H1 (cell line): Measurements from ENCODE around the gene DGAT2L6. TPM values are rescaled to one million over a fixed set of nuclear protein-coding genes. Genes with fewer than 3 reads are reported as not detected.

ENCODE experiments used
- CTCF ChIA-PET: fragments of 300-600 bp; sonication (Branson Sonifier 250); formaldehyde crosslinking; loops from one replicate; lab custom pipeline; 2021; ENCODE audit not compliant: partially characterized antibody; lab: Charles Lee
- POLR2A ChIA-PET: fragments of 300-600 bp; sonication (Branson Sonifier 250); formaldehyde crosslinking; loops from one replicate; lab custom pipeline; 2021; ENCODE audit warnings: inconsistent platforms; ENCODE audit not compliant: partially characterized antibody; lab: Charles Lee
- DNase-seq, 2 experiments: peaks; one replicate each; pipeline versions ENCODE4 v3.0.0 to v3.0.0-alpha.2; 2010 to 2022; ENCODE audit warnings: low spot score in 2 of 2, low read depth in 1 of 2, mixed read lengths in 1 of 2
- FAIRE-seq: peaks from 2 replicates; lab custom pipeline; 2011; peaks lifted over from hg19 to GRCh38; lab: Jason Lieb, UNC
- H2AFZ ChIP-seq: 2 replicates; pipeline ENCODE4 v1.8.1; 2012; ENCODE audit warnings: low read length, inconsistent platforms
- H2AK5ac ChIP-seq: 2 replicates; pipeline ENCODE4 v1.6.1; 2013; ENCODE audit warnings: low read depth, low read length
- H2BK120ac ChIP-seq: replicated peaks from 2 replicates; pipeline ENCODE3; 2013; ENCODE audit warnings: low read depth, low read length, inconsistent platforms
- H2BK12ac ChIP-seq: 2 replicates; pipeline ENCODE4 v1.6.1; 2013; ENCODE audit warnings: low read depth, low read length
- H2BK15ac ChIP-seq: 2 replicates; pipeline ENCODE4 v1.6.1; 2013; ENCODE audit warnings: low read length
- H2BK20ac ChIP-seq: 2 replicates; pipeline ENCODE4 v1.6.1; 2013; ENCODE audit warnings: low read length
- H2BK5ac ChIP-seq: 2 replicates; pipeline ENCODE4 v1.6.1; 2013; ENCODE audit warnings: low read depth, low read length
- H3K14ac ChIP-seq: 2 replicates; pipeline ENCODE4 v1.6.1; 2013; ENCODE audit warnings: inconsistent platforms; ENCODE audit not compliant: insufficient read length
- H3K18ac ChIP-seq: 2 replicates; pipeline ENCODE4 v1.6.1; 2013; ENCODE audit warnings: low read length; ENCODE audit errors: extremely low read depth
- H3K23ac ChIP-seq: 2 replicates; pipeline ENCODE4 v1.6.1; 2013; ENCODE audit warnings: inconsistent platforms; ENCODE audit not compliant: insufficient read length
- H3K23me2 ChIP-seq: 2 replicates; pipeline ENCODE4 v1.6.1; 2013; ENCODE audit warnings: low read depth, low read length
- H3K27ac ChIP-seq: 2 replicates; pipeline ENCODE4 v1.6.1; 2011; ENCODE audit warnings: low read depth, low read length, inconsistent platforms
- H3K27me3 ChIP-seq, 4 experiments: replicated peaks in 1 of 4; 1 replicate in 1 of 4; 2 replicates in 3 of 4; pipeline versions ENCODE4 v1.6.1 to v1.8.1; 2011 to 2013; ENCODE audit warnings: low read length in 3 of 4, mild to moderate bottlenecking in 3 of 4, inconsistent platforms in 2 of 4, mixed read lengths in 2 of 4, moderate library complexity in 1 of 4; ENCODE audit not compliant: control insufficient read depth in 3 of 4, insufficient read depth in 3 of 4; ENCODE audit errors: extremely low read depth in 1 of 4
- H3K36me3 ChIP-seq, 4 experiments: 2 replicates each; pipeline versions ENCODE4 v1.6.1 to v1.8.1; 2011 to 2013; ENCODE audit warnings: mild to moderate bottlenecking in 4 of 4, low read length in 3 of 4, moderate library complexity in 2 of 4, control low read depth in 1 of 4, inconsistent platforms in 1 of 4; ENCODE audit not compliant: insufficient read depth in 4 of 4, control insufficient read depth in 2 of 4
- H3K4ac ChIP-seq: replicated peaks from 2 replicates; pipeline ENCODE3; 2013; ENCODE audit warnings: low read length, low read depth, mixed read lengths, inconsistent platforms; ENCODE audit not compliant: insufficient read length
- H3K4me1 ChIP-seq, 4 experiments: replicated peaks in 1 of 4; 1 replicate in 1 of 4; 2 replicates in 3 of 4; pipeline versions ENCODE4 v1.6.1 to v1.8.1; 2011 to 2013; ENCODE audit warnings: low read length in 3 of 4, inconsistent platforms in 2 of 4, mixed read lengths in 1 of 4; ENCODE audit not compliant: insufficient read depth in 4 of 4, control insufficient read depth in 3 of 4
- H3K4me2 ChIP-seq, 2 experiments: 2 replicates each; pipeline versions ENCODE4 v1.6.1 to v1.8.1; 2011 to 2013; ENCODE audit warnings: low read depth in 2 of 2, low read length in 2 of 2, control low read depth in 1 of 2, inconsistent platforms in 1 of 2, mild to moderate bottlenecking in 1 of 2; ENCODE audit not compliant: insufficient read depth in 1 of 2
- H3K4me3 ChIP-seq, 4 experiments: fragments of 200-600, 300-600 bp in 1 of 4; sonication (generic), shearing (Covaris generic), sonication (Bioruptor Twin) in 1 of 4; 2 replicates each; pipeline versions ENCODE4 v1.5.1 to v1.8.1; 2011 to 2016; ENCODE audit warnings: low read length in 4 of 4, low read depth in 3 of 4, control low read depth in 2 of 4, inconsistent platforms in 2 of 4, mild to moderate bottlenecking in 2 of 4, mixed read lengths in 1 of 4, moderate library complexity in 1 of 4; ENCODE audit not compliant: insufficient read depth in 2 of 4; ENCODE audit errors: extremely low read depth in 1 of 4
- H3K56ac ChIP-seq: replicated peaks from 2 replicates; pipeline ENCODE3; 2013; ENCODE audit warnings: low read depth, mild to moderate bottlenecking, mixed read lengths, low read length, inconsistent platforms; ENCODE audit not compliant: insufficient read length
- H3K79me1 ChIP-seq: 2 replicates; pipeline ENCODE4 v1.6.1; 2013; ENCODE audit warnings: low read depth, low read length, control low read depth
- H3K79me2 ChIP-seq, 2 experiments: 2 replicates each; pipeline versions ENCODE4 v1.6.1 to v1.8.1; 2012 to 2013; ENCODE audit warnings: low read length in 2 of 2, mild to moderate bottlenecking in 2 of 2, inconsistent platforms in 1 of 2; ENCODE audit not compliant: insufficient read depth in 2 of 2, control insufficient read depth in 1 of 2
- H3K9ac ChIP-seq, 4 experiments: replicated peaks in 1 of 4; 1 replicate in 1 of 4; 2 replicates in 3 of 4; pipeline versions ENCODE4 v1.6.1 to v1.8.1; 2011 to 2013; ENCODE audit warnings: low read depth in 3 of 4, low read length in 3 of 4, control low read depth in 2 of 4, mild to moderate bottlenecking in 2 of 4, moderate library complexity in 2 of 4, inconsistent platforms in 1 of 4; ENCODE audit errors: extremely low read depth in 1 of 4
- H3K9me3 ChIP-seq, 2 experiments: 2 replicates each; pipeline versions ENCODE4 v1.6.1 to v1.8.1; 2012 to 2013; ENCODE audit warnings: mild to moderate bottlenecking in 2 of 2, moderate library complexity in 2 of 2, control low read depth in 1 of 2, inconsistent platforms in 1 of 2, low read depth in 1 of 2, low read length in 1 of 2, mixed read lengths in 1 of 2; ENCODE audit not compliant: insufficient read depth in 2 of 2
- H4K20me1 ChIP-seq, 2 experiments: replicated peaks in 1 of 2; 2 replicates each; pipeline versions ENCODE3 to v1.8.1; 2011 to 2013; ENCODE audit warnings: inconsistent platforms in 2 of 2, low read length in 2 of 2, mild to moderate bottlenecking in 1 of 2; ENCODE audit not compliant: insufficient read depth in 2 of 2, control insufficient read depth in 1 of 2
- H4K5ac ChIP-seq: 2 replicates; pipeline ENCODE4 v1.6.1; 2013; ENCODE audit warnings: low read length, low read depth, mixed read lengths, inconsistent platforms; ENCODE audit not compliant: insufficient read length
- H4K8ac ChIP-seq: 2 replicates; pipeline ENCODE4 v1.8.0; 2013; ENCODE audit warnings: mild to moderate bottlenecking, moderate library complexity, low read length, inconsistent platforms; ENCODE audit not compliant: insufficient read depth; ENCODE audit errors: extremely low read depth
- H4K91ac ChIP-seq: replicated peaks from 2 replicates; pipeline ENCODE3; 2013; ENCODE audit warnings: low read length, mixed read lengths, inconsistent platforms; ENCODE audit not compliant: insufficient read length
- BCL11A ChIP-seq, 2 experiments: IDR thresholded peaks; one replicate each; pipeline ENCODE4 v1.6.1; 2011; ENCODE audit warnings: low read depth in 2 of 2, low read length in 2 of 2, mild to moderate bottlenecking in 2 of 2
- EP300 ChIP-seq, 2 experiments: IDR thresholded peaks; 1 replicate in 1 of 2; 2 replicates in 1 of 2; pipeline ENCODE4 v1.6.1; 2011 to 2012; ENCODE audit warnings: low read depth in 2 of 2, low read length in 2 of 2, mild to moderate bottlenecking in 2 of 2, borderline replicate concordance in 1 of 2, inconsistent platforms in 1 of 2, moderate library complexity in 1 of 2
- HDAC6 ChIP-seq: IDR thresholded peaks from one replicate; pipeline ENCODE4 v1.7.1; 2012; ENCODE audit warnings: low read depth, mild to moderate bottlenecking, inconsistent platforms, low read length, moderate library complexity
- KDM1A ChIP-seq: fragments of 200-600, 300-600 bp; sonication (generic); IDR thresholded peaks from 2 replicates; pipeline ENCODE4 v1.7.1; 2016; ENCODE audit warnings: mild to moderate bottlenecking, low read length, borderline replicate concordance
- RAD21 ChIP-seq, 2 experiments: IDR thresholded peaks in 1 of 2; conservative IDR thresholded peaks in 1 of 2; 2 replicates each; pipeline ENCODE4 v1.6.1; 2011; ENCODE audit warnings: low read depth in 2 of 2, low read length in 2 of 2, improper control_type of control experiment in 1 of 2, inconsistent platforms in 1 of 2, mild to moderate bottlenecking in 1 of 2, moderate library complexity in 1 of 2
- TBP ChIP-seq: IDR thresholded peaks from 2 replicates; pipeline ENCODE4 v1.6.1; 2011; ENCODE audit warnings: low read depth, low read length, improper control_type of control experiment
- WGBS, 2 experiments: shearing (Covaris generic) in 1 of 2; methylation state at CpG; one replicate each; pipeline versions ENCODE4 v1.1.6 to v1.1.7; 2013 to 2015; ENCODE audit warnings: low lambda C conversion rate in 2 of 2, mixed read lengths in 2 of 2, inconsistent platforms in 1 of 2, low coverage in 1 of 2, missing lambda C conversion rate in 1 of 2; ENCODE audit not compliant: insufficient replicate concordance in 2 of 2, insufficient coverage in 1 of 2, insufficient read length in 1 of 2; ENCODE audit errors: extremely low coverage in 1 of 2, missing lambda C conversion rate in 1 of 2; 5-methylcytosine and 5-hydroxymethylcytosine counted together
- polyA plus RNA-seq, 7 experiments: library from polyadenylated mRNA; depleted of rRNA in 3 of 7; stranded (reverse) in 5 of 7; unstranded in 2 of 7; fragments of >200 nt in 5 of 7; fragments of 200-250 nt in 2 of 7; gene quantifications; 1 replicate in 5 of 7; 2 replicates in 1 of 7; 4 replicates in 1 of 7; pipeline versions ENCODE4 v1.2.1 to v1.2.3, GENCODE V29; 2011 to 2013; ENCODE audit warnings: missing spikeins in 2 of 7, mixed read lengths in 2 of 7
- total RNA-seq: library from RNA; stranded (reverse); fragmentation: NEBNext Ultra II Directional; extraction: Animal tissue kit (Norgen Biotek cat#: 25700); gene quantifications from 2 replicates; pipeline ENCODE4 v1.2.1, GENCODE V29; 2021

Gene DGAT2L6
- total and polyA plus RNA-seq, 2 of the 8 experiments (the other 6 are each of a cell fraction or from before 2014, with no cell fraction given) = not detected

DNA sequence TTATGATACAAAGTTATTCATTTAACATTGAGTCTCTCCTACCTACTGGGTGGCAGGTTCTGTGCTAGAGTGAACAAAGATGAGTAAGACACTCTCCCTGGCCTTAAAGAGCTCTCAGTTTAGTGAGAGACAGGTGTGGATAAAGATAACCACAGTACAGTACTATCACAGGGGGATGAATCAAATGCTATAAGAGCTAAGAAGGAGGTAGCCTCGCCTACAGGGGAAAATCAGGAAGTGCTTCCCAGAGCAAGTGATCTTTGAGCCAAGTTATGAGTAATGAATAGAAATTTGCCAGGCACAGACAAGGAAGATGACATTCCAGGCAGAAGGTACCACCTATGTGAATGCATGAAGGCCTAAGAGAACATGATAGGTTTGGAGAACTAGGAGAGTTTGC lies 47.5 kb upstream of the DGAT2L6 start:
- Histone ChIP-seq H3K14ac (no peak overlapping the region), H2BK15ac (no peak overlapping the region), H3K56ac (no peak overlapping the region), H3K18ac (no peak overlapping the region), H3K4ac (no peak overlapping the region), H3K36me3 (no peaks in the 10 kb centered on the region; a peak in 1 of 8 replicates), H2BK12ac (no peak overlapping the region), H3K27me3 (no peaks in the 10 kb centered on the region), H2BK5ac (peak overlapping the region; percentile 52; the same call in 1 of the 2 replicates), H2BK120ac (no peak overlapping the region), H3K9ac (no peak overlapping the region), H4K91ac (no peak overlapping the region), H2AFZ (no peak overlapping the region), H3K23ac (no peak overlapping the region), H3K4me1 (peaks cover 0 to 16% (median 5%) of the 10 kb centered on the region in 4 experiments; a peak in 5 of 7 replicates), H4K20me1 (no peaks in the 10 kb centered on the region), H4K5ac (no peak overlapping the region), H3K23me2 (peaks cover 4% of the 10 kb centered on the region; the same call in 1 of the 2 replicates), H3K79me1 (no peaks in the 10 kb centered on the region), H2AK5ac (no peak overlapping the region), H3K79me2 (peaks cover 0 to 10% of the 10 kb centered on the region in 2 experiments; a peak in 2 of 4 replicates), H2BK20ac (peak overlapping the region; percentile 61; the same call in 1 of the 2 replicates), H3K27ac (no peak overlapping the region), H3K4me3 (no peak overlapping the region), H3K4me2 (peak overlapping the region; percentile 17 to 48; a peak in 2 of 4 replicates), H3K9me3 (no peaks in the 10 kb centered on the region), H4K8ac (no peak overlapping the region)
- WGBS, 2 experiments = 57% methylated on average over 1 of the region's 1 CpG; no CpG with 5 or more reads in 1 of the 2 experiments
- FAIRE-seq (no peak), DNase-seq (no peak)
- ChIA-PET CTCF (interaction anchor here (0.7 to 2.1 kb wide), 4 partner anchors 47 to 591 kb away, joined by 3 to 10 read pairs (median 4); no protein-coding TSS in a partner anchor), POLR2A (no interaction called here)
- TF ChIP-seq KDM1A (no peak), BCL11A (IDR thresholded peaks at IDR 0.05; ENCODE audit: low read depth in 2 of 2, low read length in 2 of 2) (no peak), RAD21 (IDR thresholded peaks at IDR 0.05 in 1 of 2, conservative IDR thresholded peaks at IDR 0.05 in 1 of 2; ENCODE audit: low read depth in 2 of 2, low read length in 2 of 2) (no peak), TBP (no peak), HDAC6 (no peak), EP300 (IDR thresholded peaks at IDR 0.05; ENCODE audit: borderline replicate concordance in 1 of 2, low read depth in 2 of 2, low read length in 2 of 2) (no peak)
